ENCODE measurements around the gene DOCK3.

Gene DOCK3

DNA sequence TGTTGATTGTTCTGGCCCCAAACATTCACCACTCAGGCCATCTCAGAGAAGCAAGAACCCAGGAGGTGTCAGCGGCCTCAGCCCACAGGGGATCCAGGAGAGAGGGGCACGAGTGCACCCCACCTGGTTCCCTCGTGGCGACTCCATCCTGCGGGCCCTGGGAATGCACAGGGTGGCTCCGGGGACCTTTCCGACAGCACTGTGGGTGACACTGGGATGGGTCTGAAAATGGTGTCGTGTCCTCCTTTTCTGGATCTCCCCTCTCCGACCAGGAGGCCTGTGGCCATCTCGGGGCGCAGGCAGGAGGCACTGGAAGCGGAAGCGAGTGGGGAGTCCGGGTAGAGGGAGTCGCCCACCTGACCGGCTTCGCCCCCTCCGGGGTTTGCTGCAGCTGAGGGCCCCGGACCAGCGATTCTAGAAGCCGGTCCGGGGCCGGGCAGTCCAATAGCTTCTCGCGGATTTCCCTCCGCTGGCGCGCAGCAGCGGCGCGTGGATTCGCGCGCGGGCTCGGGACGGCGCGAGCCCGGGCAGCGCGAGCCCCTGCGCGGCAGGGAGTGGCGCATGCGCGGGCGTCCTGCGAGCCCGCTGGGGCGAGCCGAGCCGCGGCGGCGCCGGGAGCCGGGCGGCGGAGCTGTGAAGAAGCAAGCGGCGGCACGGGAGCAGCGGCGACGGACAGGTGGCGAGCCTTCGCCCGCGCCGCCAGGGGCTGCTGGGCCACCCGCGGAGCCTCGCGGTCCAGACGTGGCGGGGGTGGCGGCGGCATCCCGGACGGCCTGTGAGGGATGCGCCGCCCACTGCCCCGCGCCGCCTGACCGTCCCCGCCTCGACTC is at the start of gene DOCK3:
DOCK3 (plus strand) TSS at position 579 of the 830 bp plus-strand sequence. CDS start 337 bp downstream, outside the sequence.
- peak; percentile 43 to 50 for DNase-seq

DNA sequence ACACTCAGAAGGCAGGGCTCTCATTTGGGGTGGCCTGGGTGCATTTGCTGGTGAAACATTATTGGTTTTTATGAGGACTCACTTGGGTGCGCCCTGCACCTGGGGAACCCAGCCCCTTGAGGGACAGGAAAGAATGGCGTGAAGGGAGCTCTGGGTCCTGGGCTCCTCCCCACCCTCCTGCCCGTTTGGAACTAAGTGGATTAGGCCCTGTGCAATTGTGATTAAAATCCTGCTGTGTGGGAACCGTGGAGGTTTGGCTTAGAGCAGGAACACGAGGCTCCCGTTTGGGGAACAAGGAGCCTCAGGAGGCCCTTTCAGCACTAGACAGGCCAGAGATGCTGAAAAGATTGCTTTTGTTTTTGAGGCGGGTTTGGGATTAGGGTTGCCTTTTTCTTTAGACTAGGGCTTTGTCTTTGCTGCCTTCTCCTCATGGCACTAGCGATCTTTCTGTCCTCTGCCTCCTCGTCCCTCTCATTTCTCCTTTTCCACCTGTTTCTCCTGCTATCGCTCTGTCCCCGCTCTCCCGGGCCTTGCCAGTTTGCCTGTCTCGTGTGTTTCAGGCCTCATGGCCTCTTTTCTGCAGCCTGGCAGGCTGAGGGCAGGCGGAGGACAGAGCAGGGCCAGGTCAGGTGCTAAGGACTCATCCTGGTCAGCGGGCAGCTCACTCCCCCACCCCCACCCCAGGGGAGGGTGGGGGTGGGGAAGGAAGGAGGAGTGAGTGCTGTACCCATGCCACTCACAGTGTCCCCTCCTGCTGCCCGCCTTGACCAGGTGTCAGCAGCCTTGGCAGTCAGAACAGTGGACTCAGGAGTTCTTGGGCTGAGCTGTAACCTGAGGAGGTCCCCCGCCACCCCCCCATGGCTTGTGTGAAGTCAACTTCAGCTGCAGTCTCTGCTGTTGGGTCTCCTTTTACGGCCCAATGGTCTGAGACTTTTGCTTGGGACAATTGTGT is 49.2 kb upstream of the DOCK3 start:
- no peak for DNase-seq

- no peak for DNase-seq
Measured at GRCh38 chr3:50626401-50626800, 48.3 kb upstream of the DOCK3 start.

DNA sequence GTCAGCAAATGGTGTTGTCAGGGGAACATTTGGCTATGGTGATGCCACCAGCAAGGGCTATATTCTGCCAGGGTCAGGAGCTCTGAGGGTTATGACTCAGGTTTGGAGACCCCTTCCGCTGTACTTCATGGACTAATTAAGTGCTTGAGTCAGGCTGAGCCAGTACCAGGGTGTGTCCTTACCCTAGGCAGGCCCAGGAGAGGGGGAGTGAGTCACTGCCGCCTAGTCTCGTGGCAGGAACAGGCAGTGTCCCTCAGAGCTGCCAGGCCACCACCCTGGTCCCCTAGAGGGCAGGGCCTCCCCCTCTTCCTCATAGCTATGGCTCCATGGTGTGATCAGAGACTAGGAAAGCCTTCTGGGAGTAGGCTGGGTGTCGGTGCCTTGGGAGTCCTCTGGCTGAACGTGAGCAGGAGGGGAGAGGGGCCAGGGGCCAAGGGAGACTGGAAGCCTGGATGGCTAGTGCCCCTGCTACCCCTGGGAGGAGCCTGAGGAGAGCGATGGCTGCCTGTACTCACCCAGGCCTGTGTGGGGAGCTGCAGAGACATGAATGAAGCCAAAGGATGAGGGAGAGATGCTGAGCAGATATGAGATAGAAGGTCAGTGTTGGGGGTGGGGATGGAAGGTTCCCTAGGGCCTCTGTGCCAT is 47.2 kb upstream of the DOCK3 start:
- no peak for DNase-seq

- DNase-seq = no peak
Measured at GRCh38 chr3:50628601-50629000, 46.1 kb upstream of the DOCK3 start.

DNA sequence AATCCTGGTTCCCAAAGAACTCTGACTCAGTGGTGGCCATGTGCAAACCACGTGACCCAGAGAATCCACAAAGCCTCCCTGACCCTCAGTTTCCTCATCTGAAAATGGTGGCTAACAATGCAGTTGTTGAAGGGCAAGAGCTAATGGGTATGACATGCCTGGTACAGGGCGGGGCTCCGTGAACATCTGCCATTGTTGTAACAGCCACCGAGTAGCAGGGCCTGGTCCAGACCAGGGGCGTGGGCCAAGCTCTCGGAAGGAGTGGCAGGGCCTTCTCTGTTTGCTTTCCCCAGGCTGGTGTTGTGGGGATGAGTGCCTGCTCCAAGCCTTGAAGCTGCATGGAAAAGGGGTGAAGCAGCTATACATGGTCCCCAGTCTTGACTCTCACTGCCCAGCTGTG is 44.3 kb upstream of the DOCK3 start:
- DNase-seq = no peak

- DNase-seq = no peak
Measured at GRCh38 chr3:50630877-50631276, 43.9 kb upstream of the DOCK3 start.

- DNase-seq = no peak
Measured at GRCh38 chr3:50632450-50632849, 42.3 kb upstream of the DOCK3 start.

DNA sequence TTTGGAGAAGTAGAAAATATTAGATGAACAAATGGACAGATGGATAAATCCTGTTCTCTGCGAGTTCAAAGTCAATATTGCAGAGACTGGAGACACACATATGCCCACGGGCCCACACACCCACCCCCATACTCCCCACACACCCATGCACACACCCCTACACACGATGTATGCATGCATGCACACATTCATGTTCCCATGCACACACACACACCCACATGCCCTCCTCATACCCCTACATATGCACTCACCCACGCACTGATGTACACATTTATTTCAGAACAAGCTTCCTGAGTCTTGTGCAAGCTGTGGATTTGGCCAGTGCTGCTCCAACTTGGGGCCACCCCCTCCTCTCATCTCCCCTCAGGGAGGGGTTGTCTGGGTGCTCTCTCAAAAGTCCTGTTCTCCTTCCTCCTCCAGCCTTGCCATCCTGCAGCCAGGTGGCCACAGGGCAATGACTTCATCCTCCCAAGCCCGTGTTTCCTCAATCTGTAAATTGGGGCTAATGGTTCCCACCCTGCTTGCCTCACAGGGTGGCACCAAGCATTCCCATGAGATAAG is 41.4 kb upstream of the DOCK3 start:
- DNase-seq = no peak

- no peak for DNase-seq
Measured at GRCh38 chr3:50635066-50635465, 39.7 kb upstream of the DOCK3 start.

- DNase-seq = no peak
Measured at GRCh38 chr3:50637011-50637410, 37.7 kb upstream of the DOCK3 start.

- DNase-seq = no peak
Measured at GRCh38 chr3:50637945-50638344, 36.8 kb upstream of the DOCK3 start.

GRCh38 chr3:50639055-50639494 is 35.7 kb upstream of the DOCK3 start:
- DNase-seq = no peak

DNA sequence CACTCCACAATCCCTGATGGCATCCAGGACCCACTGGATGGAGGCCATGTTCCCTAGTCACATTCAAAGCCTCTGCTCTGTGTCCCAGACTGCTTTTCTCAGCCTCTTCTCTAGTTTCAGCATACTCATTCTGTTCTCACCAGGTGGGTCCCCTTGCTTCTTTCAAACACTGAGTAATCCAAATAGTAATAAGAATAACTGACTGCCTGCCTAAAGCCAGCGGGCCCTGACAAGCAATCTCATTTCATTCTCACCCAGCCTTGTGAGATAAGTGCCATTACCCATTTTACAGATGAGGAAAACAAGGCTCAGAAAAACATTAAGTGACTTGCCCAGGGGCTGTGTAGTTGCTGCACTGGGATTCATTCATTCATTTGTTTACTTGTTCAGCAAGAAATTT is 32.3 kb upstream of the DOCK3 start:
- no peak for DNase-seq

GRCh38 chr3:50644561-50644960 is 30.2 kb upstream of the DOCK3 start:
- DNase-seq = no peak

DNA sequence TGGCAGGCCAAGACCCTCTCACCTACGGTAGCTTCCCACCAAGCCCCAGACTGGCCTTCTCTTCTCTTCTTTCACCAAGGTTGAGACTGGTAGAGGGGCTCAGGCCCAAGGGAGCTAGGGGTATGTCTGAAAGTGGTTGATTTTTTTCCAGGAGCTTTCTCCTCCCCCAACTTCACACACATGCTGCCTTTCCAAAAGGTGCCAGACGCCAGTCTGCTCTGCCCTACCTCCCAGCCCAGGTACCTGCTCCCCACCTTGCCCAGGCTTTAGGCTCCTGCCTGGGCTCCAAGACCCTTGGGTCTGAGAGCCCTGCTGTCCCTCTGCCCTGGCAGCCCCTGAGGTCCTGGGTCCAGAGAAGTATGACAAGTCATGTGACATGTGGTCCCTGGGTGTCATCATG is 29.3 kb upstream of the DOCK3 start:
- no peak for DNase-seq

- no peak for DNase-seq
Measured at GRCh38 chr3:50648313-50648712, 26.4 kb upstream of the DOCK3 start.

- DNase-seq = no peak
Measured at GRCh38 chr3:50648944-50649343, 25.8 kb upstream of the DOCK3 start.

GRCh38 chr3:50649451-50649931 is 25.2 kb upstream of the DOCK3 start:
- no peak for DNase-seq

DNA sequence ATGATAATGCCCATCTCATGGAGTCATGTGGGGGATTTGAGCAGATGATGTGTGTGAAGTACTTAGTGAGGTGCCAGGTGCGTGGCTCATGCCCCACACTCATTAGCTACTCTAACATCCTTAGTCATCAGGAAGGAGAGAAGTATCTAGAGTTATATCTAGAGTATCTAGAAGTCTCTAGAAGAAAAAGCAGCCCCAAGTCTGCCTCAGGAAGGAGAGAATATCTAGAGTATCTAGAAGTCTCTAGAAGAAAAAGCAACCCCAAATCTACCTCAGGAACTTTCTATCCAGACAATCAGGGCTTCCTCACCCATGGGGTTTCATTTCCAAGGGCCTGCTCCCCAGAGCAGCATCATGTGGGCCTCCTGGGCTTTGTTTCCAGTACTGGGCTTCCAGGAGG is 24.7 kb upstream of the DOCK3 start:
- no peak for DNase-seq

GRCh38 chr3:50651445-50651844 is 23.3 kb upstream of the DOCK3 start:
- no peak for DNase-seq

GRCh38 chr3:50651920-50652529 is 22.7 kb upstream of the DOCK3 start:
- DNase-seq = no peak
